Breast epithelium (tissue), 4 donors: ENCODE data around the gene ASTN2. TPM values are rescaled to one million over a fixed set of nuclear protein-coding genes. Genes with fewer than 3 reads are reported as not detected.
"Not testable (repeated sequence)": the region's sequence is repeated elsewhere in the genome, so short reads cannot be mapped to it uniquely, and the experiment has no call there.

Experiments
- DNase-seq, 2 donors: peaks; one replicate each; pipeline ENCODE4 v3.0.0-alpha.2; 2019; ENCODE audit warnings: low spot score in 2 of 2
- H3K27ac ChIP-seq, 2 donors: fragments of 200-600 bp; sonication (generic) in 1 of 2; one replicate each; pipeline ENCODE4 v1.5.1; 2016 to 2019; ENCODE audit warnings: mild to moderate bottlenecking in 1 of 2
- H3K27me3 ChIP-seq, 2 donors: fragments of 200-600 bp; sonication (generic) in 1 of 2; one replicate each; pipeline versions ENCODE4 v1.5.1 to v1.6.0; 2017 to 2019; ENCODE audit warnings: control low read depth in 1 of 2, mild to moderate bottlenecking in 1 of 2
- H3K36me3 ChIP-seq: fragments of 200-600 bp; one replicate; pipeline ENCODE4 v1.5.1; 2019
- H3K4me1 ChIP-seq, 2 donors: fragments of 200-600 bp; sonication (generic); one replicate each; pipeline ENCODE4 v1.5.1; 2016 to 2019; ENCODE audit warnings: control low read depth in 1 of 2
- H3K4me3 ChIP-seq, 3 donors: fragments of 200-600 bp; sonication (generic); 1 replicate in 2 of 3; 2 replicates in 1 of 3; pipeline ENCODE4 v1.5.1; 2016 to 2019; ENCODE audit warnings: mild to moderate bottlenecking in 3 of 3, moderate library complexity in 2 of 3
- H3K9me3 ChIP-seq, 2 donors: fragments of 200-600 bp; sonication (generic) in 1 of 2; one replicate each; pipeline ENCODE4 v1.5.1; 2016 to 2019; ENCODE audit warnings: control low read depth in 1 of 2
- POLR2A ChIP-seq: fragments of 450-650 bp; IDR thresholded peaks from one replicate; pipeline ENCODE4 v1.6.1; 2016; ENCODE audit warnings: antibody characterized with exemption, mild to moderate bottlenecking, moderate library complexity
- POLR2AphosphoS5 ChIP-seq, 3 donors: sonication (generic); formaldehyde crosslinking; IDR thresholded peaks; one replicate each; pipeline ENCODE4 v1.6.1; 2017; ENCODE audit warnings: antibody characterized with exemption in 3 of 3
- intact Hi-C: fragments of 100-400 bp; cut with DNase I; formaldehyde crosslinking; loops from one replicate; pipeline ENCODE4 v1.15.1; 2023; ENCODE audit warnings: low total_unique reads
- total RNA-seq, 3 donors: library from RNA; depleted of rRNA; stranded (reverse); fragments of >200 nt; gene quantifications; one replicate each; pipeline ENCODE4 v1.1.0, GENCODE V29; 2016
- TF ChIP-seq, protein P1 (sequence below), 3 donors: fragments of 450-650 bp; IDR thresholded peaks; one replicate each; pipeline ENCODE4 v1.5.1; 2016 to 2017; ENCODE audit warnings: antibody characterized with exemption in 3 of 3, mild to moderate bottlenecking in 3 of 3, moderate library complexity in 3 of 3

Gene ASTN2
- total RNA-seq, 3 donors from 2014 or later, result 9.1 to 13.8 (median 9.8) TPM

DNA sequence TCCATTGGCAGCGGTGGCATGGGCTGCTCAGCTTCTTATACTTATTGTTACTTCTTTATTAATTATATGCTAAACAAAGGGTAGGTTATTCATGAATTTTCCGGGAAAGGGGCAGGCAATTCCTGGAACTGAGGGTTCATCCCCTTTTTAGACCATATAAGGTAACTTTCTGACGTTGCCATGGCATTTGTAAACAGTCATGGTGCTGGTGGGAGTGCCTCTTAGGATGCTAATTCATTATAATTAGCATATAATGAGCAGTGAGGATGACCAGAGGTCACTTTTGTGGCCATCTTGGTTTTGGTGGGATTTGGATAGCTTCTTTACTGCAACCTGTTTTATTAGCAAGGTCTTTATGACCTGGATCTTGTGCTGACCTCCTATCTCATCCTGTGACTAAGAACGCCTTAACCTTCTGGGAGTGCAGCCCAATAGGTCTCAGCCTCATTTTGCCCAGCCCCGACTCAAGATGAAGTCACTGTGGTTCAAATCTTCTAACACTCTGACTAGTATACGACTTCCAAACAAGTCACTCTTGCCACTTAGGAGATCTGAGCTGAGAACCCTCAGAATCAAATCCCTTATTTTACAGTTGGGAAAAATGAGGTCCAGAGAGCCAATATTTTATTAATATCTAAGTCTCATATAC lies 490.3 kb downstream of the ASTN2 start:
- TF ChIP-seq POLR2AphosphoS5 (IDR thresholded peaks at IDR 0.05) (no peak), POLR2A (no peak)
- TF ChIP-seq, protein P1, sequence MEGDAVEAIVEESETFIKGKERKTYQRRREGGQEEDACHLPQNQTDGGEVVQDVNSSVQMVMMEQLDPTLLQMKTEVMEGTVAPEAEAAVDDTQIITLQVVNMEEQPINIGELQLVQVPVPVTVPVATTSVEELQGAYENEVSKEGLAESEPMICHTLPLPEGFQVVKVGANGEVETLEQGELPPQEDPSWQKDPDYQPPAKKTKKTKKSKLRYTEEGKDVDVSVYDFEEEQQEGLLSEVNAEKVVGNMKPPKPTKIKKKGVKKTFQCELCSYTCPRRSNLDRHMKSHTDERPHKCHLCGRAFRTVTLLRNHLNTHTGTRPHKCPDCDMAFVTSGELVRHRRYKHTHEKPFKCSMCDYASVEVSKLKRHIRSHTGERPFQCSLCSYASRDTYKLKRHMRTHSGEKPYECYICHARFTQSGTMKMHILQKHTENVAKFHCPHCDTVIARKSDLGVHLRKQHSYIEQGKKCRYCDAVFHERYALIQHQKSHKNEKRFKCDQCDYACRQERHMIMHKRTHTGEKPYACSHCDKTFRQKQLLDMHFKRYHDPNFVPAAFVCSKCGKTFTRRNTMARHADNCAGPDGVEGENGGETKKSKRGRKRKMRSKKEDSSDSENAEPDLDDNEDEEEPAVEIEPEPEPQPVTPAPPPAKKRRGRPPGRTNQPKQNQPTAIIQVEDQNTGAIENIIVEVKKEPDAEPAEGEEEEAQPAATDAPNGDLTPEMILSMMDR (IDR thresholded peaks at IDR 0.05), result no peak
- Histone ChIP-seq H3K36me3 (no peaks in the 10 kb centered on the region), H3K4me3 (no peak overlapping the region), H3K27me3 (no peaks in the 10 kb centered on the region), H3K4me1 (no peaks in the 10 kb centered on the region), H3K27ac (no peak overlapping the region), H3K9me3 (no peaks in the 10 kb centered on the region)
- no peak for DNase-seq
- intact Hi-C loops, result no loop called here

DNA sequence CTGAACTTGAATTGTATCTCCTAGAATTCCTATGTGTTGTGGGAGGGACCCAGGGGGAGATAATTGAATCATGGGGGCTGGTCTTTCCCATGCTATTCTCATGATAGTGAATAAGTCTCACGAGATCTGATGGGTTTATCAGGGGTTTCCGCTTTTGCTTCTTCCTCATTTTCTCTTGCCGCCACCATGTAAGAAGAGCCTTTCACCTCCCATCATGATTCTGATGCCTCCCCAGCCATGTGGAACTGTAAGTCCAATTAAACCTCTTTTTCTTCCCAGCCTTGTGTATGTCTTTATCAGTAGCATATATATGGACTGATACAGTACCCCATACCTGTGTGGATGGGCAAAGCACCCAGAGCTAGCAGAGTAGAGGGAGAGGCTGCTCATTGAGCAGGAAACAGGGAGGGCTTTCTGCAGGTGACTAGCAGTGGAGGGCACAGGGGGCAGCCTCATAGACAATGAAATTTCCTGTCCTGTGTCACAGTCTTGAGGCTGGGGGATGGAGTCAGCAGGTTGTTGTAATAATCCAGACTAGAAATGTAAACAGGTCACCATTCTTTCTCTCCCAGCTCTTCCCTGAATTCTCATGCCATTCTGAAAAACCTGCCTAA lies 496.9 kb downstream of the ASTN2 start:
- H3K9me3 ChIP-seq, H3K4me3 ChIP-seq, H3K36me3 ChIP-seq, H3K4me1 ChIP-seq, H3K27me3 ChIP-seq, H3K27ac ChIP-seq, DNase-seq, intact Hi-C loops: not testable (repeated sequence)

DNA sequence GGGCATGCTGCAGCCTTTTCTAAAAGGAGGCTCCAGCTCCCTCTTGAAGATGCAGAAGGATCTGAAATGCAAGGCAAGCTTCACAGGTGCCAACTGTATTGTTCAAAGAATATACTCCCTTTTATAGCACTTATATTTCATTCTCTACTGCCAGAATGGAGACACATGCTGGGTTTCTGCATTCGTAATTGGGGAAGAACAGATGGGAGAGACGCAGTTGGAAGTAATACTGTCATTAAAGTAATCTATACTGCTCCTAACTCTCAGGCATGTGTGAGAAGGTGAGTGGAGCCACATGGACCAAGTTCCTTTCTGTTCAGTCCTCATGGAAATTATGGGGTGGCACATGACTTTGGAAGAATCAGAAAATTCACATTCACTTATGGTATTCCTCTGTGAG lies 501.3 kb downstream of the ASTN2 start:
- Histone ChIP-seq H3K9me3 (no peaks in the 10 kb centered on the region), H3K4me3 (no peak overlapping the region), H3K4me1 (no peaks in the 10 kb centered on the region), H3K27me3 (no peaks in the 10 kb centered on the region), H3K36me3 (no peaks in the 10 kb centered on the region), H3K27ac (no peak overlapping the region)
- DNase-seq, result no peak
- no peak for TF ChIP-seq POLR2AphosphoS5 (IDR thresholded peaks at IDR 0.05)
- TF ChIP-seq, protein P1 (IDR thresholded peaks at IDR 0.05), result no peak
- intact Hi-C loops, result no loop called here

DNA sequence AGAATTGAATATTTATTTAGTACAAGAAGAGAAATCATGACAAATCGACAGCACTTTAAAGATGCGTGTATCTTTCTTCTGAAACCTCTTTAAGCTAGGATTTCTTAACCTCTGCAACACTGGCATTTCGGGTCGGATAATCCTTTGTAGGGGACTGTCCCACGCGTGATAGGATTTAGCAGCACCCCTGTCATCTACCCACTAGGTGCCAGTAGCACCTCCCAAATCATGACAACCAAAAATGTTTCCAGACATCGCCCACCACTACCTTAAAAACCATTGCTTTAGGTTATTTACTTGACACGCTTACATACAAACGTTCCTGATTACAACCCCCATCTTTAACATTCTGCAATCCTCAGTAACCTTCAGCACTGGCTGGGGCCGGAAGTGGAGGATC lies 504.7 kb downstream of the ASTN2 start:
- intact Hi-C loops, result no loop called here
- H3K4me1 ChIP-seq, result no peaks in the 10 kb centered on the region
- H3K4me3 ChIP-seq, result no peak overlapping the region
- TF ChIP-seq POLR2A (no peak), POLR2AphosphoS5 (IDR thresholded peaks at IDR 0.05) (no peak)
- TF ChIP-seq, protein P1 (IDR thresholded peaks at IDR 0.05), result no peak
- no peaks in the 10 kb centered on the region for H3K36me3 ChIP-seq
- H3K9me3 ChIP-seq, result no peaks in the 10 kb centered on the region
- H3K27me3 ChIP-seq, result no peaks in the 10 kb centered on the region
- H3K27ac ChIP-seq, result no peak overlapping the region
- no peak for DNase-seq

DNA sequence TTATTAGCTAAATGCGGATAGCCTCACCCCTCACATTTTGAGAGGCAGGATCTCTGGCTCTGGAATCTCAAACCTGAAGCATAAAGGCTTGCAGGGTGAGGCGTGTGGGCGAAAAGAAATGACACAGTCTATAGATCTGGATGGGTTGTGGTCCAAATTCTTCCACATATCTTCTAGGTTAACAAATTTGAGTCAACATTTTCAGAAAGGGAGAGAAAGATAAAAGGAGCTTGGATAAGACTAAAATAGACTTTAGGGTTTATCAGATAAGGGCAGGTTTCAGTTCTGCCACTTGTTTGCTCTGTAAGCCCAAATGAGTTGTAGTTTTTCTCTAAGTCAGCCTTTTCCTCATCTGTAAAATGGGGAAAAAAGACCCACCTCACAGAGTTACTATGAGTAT lies 506.9 kb downstream of the ASTN2 start:
- Histone ChIP-seq H3K27me3 (no peaks in the 10 kb centered on the region), H3K9me3 (no peaks in the 10 kb centered on the region), H3K27ac (no peak overlapping the region), H3K4me3 (no peak overlapping the region), H3K36me3 (no peaks in the 10 kb centered on the region), H3K4me1 (no peaks in the 10 kb centered on the region)
- intact Hi-C loops, result no loop called here
- TF ChIP-seq POLR2AphosphoS5 (IDR thresholded peaks at IDR 0.05), result no peak
- TF ChIP-seq, protein P1 (IDR thresholded peaks at IDR 0.05), result no peak
- no peak for DNase-seq
